ENCODE results near the gene HINFP.

The HINFP gene

DNA sequence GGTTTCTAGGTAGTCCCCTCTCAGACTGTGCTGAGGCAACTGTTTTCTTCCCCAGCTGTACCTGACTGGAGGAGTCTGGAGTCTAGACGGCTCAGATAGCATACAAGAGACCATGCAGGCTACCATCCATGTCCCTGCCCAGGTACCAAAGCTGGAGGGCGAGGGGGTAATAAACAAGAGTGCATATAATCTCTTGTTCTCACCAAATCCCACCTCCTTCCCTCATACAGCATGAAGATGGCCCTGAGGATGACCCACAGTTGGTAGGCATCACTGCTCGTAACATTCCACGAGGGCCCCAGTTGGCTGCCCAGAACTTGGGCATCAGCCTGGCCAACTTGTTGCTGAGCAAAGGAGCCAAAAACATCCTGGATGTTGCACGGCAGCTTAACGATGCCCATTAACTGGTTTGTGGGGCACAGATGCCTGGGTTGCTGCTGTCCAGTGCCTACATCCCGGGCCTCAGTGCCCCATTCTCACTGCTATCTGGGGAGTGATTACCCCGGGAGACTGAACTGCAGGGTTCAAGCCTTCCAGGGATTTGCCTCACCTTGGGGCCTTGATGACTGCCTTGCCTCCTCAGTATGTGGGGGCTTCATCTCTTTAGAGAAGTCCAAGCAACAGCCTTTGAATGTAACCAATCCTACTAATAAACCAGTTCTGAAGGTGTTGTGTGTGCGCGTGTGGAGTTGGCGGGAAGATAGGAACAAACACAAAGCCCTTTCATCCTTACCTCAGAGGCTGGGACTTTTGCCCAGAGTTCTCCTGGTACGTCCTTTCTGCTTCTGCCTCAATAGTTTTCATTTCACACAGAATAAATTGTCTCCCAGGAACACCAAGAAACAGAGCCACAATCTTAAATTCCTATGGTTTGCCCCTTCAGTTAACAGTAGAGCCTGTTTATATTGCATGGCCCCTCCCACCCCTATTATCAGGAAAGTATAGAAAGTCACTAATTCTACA, 28.2 kb upstream of the HINFP start:
- TF ChIP-seq, protein P1, sequence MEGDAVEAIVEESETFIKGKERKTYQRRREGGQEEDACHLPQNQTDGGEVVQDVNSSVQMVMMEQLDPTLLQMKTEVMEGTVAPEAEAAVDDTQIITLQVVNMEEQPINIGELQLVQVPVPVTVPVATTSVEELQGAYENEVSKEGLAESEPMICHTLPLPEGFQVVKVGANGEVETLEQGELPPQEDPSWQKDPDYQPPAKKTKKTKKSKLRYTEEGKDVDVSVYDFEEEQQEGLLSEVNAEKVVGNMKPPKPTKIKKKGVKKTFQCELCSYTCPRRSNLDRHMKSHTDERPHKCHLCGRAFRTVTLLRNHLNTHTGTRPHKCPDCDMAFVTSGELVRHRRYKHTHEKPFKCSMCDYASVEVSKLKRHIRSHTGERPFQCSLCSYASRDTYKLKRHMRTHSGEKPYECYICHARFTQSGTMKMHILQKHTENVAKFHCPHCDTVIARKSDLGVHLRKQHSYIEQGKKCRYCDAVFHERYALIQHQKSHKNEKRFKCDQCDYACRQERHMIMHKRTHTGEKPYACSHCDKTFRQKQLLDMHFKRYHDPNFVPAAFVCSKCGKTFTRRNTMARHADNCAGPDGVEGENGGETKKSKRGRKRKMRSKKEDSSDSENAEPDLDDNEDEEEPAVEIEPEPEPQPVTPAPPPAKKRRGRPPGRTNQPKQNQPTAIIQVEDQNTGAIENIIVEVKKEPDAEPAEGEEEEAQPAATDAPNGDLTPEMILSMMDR (IDR thresholded peaks at IDR 0.05; ENCODE audit: low read depth, low read length, missing control alignments): no peak
- peak overlapping the region; percentile 89 for H3K4me3 ChIP-seq (replicated peaks; ENCODE audit: low read depth, low read length)
- DNase-seq (ENCODE audit: extremely low read depth, low read depth): no peak

DNA sequence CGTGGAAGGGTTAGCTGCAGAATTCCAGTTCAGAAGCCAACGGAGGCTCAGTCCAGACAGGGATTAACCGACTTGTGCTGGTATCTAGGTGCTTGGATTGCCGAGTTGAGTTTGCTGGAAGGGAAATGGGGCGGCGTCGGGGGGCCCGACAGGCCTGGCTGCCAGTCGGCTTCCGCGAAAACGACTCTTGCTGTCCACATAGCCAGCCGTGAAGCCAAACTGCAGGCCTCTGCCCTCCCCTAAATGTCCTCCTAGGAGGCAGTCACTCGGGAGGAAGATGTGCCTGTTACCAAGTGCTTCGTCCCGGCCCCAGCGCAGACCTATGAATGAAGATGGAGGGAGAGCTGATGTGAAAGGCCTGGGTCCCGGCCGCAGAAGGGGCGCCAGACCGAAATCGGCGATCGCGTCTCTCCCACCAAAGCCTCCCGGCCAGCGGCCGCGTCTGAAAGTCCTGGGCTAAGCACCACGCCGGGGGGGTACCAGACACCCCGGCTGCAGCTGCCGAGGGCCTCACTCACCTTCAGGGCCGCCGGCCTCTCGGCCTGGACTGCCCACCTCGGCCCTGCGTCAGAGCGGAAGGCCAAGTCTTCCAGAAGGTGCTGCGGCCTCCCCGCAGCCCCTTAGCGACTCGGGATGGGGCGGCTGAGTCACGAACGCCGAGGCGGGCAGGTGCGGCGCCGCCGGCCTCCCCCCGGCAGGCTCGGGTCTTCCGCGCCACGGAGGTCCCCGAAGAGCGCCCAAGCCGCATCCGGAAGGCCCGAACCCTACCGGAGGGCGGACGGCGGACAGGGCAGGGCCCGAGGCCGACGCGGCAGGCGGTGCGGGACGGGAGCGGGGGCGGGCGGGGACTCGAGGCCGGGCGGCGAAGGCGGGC, 27.2 kb upstream of the HINFP start:
- H3K4me3 ChIP-seq (replicated peaks; ENCODE audit: low read depth, low read length): peak overlapping the region; percentile 89
- TF ChIP-seq, protein P1 (IDR thresholded peaks at IDR 0.05; ENCODE audit: low read depth, low read length, missing control alignments): no peak
- no peak for DNase-seq (ENCODE audit: extremely low read depth, low read depth)

DNA sequence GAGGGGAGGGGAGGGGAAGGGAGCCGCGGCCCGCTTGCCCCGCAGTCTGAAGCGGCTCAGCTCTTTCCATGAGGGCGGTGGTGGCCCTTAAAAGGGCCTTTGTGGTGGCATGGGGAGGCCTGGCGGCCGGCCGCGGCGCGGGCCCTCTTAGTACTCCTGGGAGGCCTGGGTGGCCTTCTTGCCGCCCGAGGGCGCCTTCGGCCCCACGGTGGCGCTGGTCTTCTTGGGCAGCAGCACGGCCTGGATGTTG, 26.6 kb upstream of the HINFP start:
- no peak for DNase-seq (ENCODE audit: extremely low read depth, low read depth)
- TF ChIP-seq, protein P1 (IDR thresholded peaks at IDR 0.05; ENCODE audit: low read depth, low read length, missing control alignments): peak; percentile 63
- H3K4me3 ChIP-seq (replicated peaks; ENCODE audit: low read depth, low read length): peak overlapping the region; percentile 89

DNA sequence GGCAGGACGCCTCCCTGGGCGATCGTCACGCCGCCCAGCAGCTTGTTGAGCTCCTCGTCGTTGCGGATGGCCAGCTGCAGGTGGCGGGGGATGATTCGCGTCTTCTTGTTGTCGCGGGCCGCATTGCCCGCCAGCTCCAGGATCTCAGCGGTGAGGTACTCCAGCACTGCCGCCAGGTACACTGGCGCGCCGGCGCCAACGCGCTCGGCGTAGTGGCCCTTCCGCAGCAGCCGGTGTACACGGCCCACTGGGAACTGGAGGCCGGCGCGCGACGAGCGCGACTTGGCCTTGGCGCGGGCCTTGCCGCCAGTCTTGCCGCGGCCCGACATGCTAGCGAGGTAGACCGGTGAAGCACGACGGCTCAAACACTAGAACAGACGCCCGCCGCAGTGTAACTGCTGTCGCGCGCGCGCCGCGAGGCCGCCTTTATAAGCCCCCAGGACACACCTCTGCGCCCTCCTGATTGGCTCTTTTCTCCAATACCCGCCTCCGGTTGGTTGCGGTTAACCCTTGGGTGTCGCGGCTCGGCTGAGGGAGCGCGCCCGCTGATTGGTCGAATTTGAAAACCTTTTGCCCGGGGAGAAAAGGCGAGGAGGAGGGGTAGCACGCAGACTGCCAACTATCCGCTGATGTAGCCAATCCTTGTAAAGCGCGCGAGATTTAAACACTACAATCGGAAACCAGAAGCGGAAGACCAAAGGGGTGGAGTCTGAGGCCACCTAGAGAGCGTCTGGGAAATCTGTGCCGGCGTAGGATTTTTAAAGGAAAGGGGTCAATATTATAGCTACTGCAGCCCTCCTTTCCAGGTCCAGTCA, 26.1 kb upstream of the HINFP start:
- H3K4me3 ChIP-seq (replicated peaks; ENCODE audit: low read depth, low read length): peak overlapping the region; percentile 89
- DNase-seq (ENCODE audit: extremely low read depth, low read depth): peak; percentile 99
- TF ChIP-seq, protein P1 (IDR thresholded peaks at IDR 0.05; ENCODE audit: low read depth, low read length, missing control alignments): no peak

DNA sequence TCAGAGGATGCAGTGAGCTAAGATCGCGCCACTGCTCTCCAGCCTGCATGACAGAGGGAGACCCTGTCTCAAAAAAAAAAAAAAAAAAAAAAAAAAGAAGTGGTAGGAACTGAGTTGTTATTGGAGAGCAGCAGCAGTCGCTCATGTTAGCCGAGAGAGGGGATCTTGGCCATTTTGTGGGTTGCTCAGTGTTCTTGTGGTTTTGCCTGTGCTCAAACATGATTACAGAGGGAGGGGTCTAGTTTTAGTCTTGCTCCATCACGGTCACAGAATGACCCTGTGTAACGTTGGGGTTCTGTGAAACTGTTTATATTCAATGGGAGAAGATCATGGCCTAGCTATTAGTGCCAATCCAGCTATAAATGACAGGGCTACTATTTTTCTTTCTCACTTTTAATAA, 21.7 kb upstream of the HINFP start:
- H3K4me3 ChIP-seq (replicated peaks; ENCODE audit: low read depth, low read length): peak overlapping the region; percentile 91
- no peak for DNase-seq (ENCODE audit: extremely low read depth, low read depth)

More for the DNA sequence above, 21.7 kb upstream of the HINFP start:
- TF ChIP-seq, protein P1 (IDR thresholded peaks at IDR 0.05; ENCODE audit: low read depth, low read length, missing control alignments): no peak

Measured in HFF-Myc (cell line).